Left forelimb (tissue), 1 donor: ENCODE data around the gene RPS6KA2.

Experiments
- DNase-seq: peaks from one replicate; pipeline ENCODE4 v3.0.0-alpha.2; 2018; ENCODE audit warnings: low spot score

RPS6KA2 gene

DNA sequence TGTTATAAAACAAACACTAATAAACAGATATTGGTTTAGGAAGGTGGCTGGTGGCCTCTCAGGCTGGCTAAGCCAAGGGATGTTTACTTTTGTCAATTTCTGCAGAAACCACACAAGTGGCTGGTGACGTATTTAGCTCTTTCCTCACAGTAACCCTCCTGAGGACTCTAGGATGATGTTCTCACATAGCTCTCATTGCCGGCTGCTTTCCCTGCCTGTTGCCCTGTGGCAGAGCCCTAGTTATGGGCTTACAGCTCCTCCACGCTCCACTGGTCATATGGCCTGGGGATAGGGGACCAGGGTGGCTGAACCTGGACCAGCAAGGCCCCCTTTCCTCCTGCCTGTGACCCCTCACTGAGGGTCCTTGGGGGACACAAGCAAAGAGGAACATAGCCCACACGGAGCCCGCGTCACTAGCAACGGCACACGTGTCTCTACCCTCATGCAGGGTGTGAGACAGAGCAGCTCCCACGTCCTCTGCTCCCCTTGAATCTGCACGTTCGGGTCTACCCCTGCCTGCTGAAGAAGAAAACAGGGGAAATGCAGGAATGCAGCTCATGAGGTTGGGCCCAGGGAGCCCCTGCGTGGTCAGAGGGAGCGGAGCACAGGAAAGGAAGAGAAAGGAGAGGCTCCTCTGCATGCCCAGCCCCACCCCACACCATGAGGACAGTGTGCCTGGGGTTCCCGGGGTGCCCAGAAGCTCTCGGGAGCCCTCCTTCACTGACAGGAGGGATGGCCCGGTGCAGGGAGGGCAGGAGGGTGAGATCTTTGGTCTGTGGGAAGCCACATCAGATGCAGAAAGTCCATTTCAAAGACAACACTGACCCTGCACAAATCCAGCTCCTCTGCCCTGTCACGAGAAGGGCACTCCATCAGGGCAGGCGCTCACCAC is 54.4 kb downstream of the RPS6KA2 start:
- DNase-seq, result no peak

DNA sequence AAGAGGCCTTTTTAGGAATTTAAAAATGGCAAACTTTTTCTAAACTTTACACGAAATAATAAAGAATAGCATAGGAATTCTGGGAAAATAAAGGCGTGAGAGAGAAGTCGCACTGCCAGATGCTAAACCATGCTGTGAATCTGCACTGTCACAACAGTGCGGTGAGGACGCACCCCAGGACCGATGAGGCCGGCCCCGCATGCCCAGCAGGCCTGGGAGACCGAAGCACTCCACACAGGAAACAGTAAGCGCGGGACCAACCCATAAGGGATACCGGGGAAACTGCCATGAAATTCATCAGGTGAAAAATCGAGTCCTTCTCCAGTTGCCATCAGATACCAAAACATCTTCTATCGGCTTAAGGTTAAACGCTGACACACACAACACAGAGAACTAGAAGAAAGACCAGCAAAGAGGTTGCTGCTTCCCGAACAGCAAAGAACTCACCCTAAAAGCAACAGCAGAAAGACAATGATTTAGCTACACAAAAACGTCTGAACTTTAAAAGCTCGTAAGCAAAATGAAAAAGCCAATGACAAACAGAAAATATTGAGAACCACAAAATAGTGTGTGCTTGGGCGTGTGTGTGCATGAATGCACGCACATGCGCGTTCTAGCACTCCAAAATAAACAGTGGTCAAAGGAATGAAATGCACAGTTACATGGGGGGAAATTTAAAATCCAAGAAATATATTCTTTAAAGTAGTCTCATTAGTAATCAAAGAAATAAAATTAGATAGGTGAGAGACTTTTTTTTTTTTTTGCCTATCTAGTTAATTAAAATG is 55.9 kb downstream of the RPS6KA2 start:
- DNase-seq, result no peak

DNA sequence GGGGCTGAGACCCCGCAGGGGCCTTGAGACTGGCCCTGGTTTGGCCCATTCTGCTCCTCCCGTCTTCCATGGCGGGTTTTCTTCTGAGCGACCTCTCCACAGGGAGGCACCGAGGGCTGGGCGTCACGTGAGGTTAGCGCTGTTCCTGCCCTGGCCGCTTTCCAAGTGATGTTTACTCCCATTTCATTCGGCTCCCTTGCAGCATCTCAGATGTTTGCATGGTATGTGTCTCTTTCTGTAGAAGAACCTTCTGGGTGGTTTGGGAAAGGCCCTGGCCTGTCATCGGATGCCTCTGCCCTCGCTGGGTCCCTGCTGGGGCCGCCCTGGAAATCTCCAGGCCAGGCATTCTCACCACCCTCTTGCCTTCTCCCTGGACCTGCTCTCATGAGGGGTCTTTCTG is 57.8 kb downstream of the RPS6KA2 start:
- DNase-seq, result no peak

DNA sequence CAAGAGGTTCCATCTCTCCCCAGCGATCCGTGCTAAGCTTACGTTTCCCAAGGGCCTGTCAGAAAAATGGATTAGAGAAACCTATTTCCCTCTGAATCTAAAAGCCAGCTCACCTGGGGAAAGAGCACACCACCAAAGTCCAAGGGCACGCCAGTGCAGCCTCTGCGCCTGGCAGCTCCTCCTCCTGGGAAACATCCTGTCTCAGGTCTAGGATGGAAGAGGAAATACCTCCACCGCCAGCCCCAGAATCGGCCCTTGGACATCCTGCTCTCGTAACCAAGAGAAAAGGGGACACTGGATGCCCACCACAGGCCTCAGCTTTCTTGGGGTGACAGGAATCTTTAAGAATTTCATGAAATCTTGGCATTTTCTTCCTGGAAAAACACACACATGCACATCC is 59.2 kb downstream of the RPS6KA2 start:
- DNase-seq, result peak; percentile 57

DNA sequence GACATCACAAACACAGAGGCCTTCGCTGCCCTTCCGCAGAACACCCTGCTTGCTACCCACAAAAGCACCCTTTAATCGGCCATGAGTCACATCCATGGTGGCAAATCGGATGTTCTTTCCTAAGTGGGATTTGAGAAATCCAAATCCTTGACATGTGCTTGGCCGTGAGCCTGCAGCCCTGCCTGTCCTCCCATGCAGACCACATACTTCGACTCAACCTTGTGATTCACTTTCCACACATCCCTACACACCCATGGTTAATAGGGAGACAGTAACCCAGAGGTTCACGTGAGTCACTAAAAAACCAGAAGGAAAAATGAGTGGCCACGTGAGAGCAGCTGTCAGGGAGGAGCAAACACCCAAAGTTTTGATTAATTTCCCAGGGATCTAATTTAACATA is 59.9 kb downstream of the RPS6KA2 start:
- peak; percentile 40 for DNase-seq

DNA sequence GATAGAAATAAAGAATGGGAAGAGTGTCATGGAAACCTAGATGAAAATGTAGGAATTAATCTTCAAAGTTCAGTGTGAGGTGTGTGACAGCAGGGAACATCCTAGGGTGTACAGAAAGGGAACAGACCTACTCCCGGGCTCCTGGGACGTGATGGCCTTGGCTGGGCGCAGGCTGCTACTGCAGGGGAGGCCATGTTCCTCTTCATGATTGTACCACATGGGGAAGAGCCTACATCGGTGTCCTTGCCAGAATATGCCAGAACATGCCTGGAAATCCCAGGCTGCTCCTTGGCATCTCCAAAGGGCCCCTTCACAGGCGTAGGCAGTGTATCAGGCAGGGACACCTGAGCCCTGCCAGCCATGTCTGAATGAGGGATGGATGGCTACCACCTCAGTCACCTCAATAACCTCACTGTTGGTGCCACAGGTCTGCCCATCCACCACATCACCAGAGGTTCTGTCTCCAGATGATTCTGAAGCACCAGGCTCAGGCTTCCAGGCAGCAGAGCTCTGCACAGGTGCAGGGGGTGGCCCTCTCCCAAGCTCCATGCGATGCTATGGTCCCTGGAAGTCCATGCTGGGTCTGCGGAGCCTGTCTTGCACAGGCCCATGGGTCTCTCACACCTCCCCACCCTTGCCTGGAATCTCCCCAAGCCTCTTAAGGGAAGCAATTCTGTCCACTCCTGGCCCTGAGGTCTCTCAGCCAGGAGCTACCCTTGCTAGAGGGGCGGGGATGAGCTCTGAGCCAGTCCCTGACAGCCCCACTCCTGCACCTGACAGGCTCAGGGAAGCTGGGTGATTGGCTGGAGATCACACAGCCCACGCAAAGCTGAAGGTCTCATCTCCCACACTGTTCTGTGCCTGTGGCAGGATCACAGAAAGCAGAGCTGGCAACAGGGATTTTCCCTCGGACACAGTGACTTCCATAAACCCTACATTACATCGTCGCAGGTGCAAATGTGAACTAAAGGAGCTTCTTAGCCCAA is 60.7 kb downstream of the RPS6KA2 start:
- DNase-seq, result no peak

DNA sequence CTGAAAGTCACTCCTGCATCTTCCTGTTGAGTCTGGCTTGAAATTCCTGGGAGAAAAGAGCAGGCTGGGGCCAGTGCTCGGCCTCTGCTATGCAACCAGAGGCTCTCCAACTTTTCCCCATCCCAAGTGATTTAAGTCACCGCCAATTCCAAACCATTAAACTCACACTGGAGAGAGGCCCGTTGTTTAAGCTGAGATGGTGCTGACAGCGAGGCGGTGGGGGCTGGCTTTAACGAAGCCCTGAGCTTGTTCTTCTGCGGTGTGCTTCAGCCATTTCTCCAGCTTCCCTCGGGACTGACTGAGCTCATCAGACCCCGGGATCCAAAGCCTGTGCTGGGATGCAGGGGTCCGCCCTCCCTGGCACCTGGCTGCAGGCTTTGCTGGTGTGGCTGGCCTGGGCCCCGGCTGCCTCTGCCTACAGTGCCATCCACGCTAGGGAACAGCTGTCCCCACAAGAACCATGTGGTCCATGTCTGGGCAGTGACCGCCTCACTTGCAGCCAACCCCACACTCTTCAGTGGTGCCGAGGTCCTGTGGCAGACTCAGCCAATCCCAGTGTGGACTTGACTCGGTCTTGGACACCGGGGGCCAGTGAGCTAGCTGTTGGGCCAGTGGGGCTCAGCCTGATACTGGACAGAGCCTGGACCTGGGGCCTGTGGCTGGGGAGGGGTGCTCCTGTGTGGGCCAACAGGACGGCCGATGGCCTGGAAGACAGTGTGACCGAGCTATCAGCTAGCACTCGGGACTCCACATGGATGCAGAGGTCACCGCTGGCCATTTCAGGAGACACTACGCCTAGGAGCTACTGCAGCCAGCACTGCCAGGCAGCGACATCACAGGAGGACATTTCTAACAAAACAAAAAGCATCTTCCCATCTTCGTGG is 61.7 kb downstream of the RPS6KA2 start:
- DNase-seq, result peak; percentile 52

DNA sequence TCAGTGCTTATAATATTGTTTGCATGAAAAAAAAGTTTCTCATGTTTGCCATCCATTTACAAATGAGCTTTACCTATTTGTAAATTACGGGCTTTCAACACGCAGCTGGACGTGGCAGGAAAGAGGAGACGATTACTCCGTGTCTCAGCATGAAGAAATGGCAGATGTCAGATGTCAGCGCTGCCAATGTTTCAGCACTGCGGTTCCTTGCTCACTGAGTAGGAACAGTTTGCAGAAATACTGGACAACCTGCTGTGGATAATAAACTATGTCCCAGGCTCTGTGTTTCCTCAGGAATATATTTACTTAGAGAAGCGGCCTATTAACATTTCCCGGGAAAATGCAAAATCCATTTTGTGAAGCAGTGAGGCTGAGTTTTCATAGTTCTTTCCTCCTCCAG is 63.2 kb downstream of the RPS6KA2 start:
- peak; percentile 30 for DNase-seq

DNA sequence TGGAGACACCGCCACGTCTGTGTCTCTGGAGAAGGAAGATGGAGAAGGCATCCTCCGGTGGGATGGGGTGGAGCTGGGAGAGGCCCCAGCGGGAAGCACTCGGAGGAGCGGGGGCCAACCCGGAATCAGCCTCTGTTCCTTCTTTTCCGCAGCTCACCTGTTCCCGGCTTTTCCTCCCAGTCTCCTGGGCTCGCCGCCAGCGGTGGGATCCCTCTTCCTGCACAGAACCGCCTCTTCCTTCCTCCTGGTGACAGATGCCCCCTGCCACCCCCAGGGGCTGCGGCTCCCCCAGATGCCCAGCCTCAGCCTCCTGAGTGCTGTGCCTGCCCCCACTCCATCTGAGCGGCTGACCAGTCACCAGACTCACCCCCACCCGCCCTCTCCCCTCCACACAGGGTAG is 63.9 kb downstream of the RPS6KA2 start:
- no peak for DNase-seq

DNA sequence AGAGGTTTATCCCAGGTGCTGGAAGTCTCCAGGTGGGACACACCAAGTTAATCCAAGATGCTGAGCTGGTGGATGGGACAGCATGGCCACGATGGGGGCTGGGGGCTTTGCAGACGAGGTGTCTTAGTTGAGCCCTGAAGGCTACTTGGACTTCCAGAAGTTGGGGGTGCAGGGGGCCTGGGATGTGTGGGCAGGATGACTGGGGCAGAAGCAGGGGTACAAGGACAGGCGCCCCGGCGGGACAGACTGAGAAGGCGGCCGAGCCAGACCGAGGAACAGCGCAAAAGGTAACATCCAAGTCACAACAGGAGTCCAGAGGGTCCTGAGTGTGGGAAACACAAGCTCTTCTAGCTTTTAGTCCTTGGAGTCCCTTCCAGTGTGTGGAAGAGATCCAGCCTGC is 64.3 kb downstream of the RPS6KA2 start:
- no peak for DNase-seq

DNA sequence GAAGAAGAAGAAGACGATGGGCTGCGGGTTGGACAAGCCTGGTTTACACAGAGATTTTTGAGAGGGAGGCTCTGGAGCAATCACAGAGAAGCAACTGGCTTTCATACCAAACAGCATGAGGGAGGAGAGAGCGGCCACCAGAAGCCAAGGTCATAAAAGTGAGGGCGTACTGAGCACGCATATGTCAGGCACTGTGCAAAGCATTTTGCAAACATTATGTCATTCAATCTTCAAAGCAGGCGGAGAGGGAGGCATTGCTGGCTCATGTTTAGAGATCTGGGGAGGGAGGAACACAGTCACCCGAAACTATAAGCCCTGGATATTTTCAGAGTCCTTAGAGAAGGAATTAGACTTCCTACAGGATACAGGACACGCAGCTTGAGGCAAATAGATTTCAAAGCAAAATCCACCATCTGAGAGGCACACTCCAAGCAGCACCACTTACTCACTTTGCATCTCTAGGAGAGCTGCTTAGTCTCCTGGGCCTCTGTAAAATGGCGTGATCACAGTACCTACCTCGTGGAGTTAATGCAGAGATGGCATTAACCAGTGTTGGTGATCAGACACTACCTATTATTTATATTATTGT is 65.2 kb downstream of the RPS6KA2 start:
- no peak for DNase-seq

DNA sequence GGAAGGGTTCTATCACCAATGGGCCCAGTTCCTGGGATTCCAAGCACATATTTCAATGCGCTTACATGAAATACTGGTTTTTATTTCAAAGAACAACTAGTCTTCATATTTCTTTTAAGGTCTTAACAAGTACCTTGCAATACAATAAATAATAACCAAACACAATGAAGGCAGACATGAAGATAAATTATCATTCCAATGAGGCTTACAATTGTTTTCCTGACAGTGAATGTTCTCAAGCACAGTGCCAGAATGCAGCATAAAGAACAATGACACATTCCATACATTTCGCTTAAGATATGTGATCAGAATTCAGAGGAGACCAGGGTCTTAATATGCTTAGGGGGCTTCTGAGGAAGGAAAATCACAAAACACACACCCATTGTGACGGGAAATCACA is 66.8 kb downstream of the RPS6KA2 start:
- DNase-seq, result no peak

DNA sequence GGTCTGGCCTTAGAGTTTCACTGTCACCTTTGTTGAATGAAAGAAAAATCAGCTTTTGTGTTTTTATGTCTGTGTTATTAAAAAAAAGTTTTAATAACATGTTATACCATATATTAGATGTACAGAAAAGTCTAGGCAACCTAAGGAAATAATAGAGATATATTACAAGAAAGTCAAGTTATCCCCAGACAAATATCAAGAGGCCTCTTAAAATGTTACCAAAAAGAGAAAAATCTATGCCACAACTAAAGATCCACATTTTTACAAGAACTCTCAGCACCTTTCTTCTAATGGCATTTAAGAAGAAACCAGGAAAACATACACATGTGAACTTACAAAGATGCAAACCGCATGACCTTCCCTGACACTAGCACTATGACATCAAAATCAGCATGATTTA is 67.4 kb downstream of the RPS6KA2 start:
- no peak for DNase-seq

DNA sequence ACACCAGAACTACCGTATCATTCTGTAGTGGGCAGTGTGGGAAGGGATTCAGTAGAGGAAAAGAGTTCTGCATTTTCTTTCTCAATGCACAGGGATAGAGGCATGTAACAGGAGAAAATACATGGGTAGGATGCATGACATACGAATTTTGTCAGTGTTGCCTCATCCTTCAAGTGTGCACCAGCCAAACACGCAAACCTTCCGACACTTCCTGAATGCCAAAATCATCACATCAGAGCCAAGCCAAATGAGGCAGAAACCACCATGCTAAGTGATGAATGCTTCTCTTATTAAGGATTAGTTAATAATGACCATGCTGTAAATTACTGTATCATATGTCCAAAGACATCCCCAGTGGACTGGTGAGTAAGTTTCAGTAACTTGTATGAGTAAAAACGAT is 67.8 kb downstream of the RPS6KA2 start:
- no peak for DNase-seq

DNA sequence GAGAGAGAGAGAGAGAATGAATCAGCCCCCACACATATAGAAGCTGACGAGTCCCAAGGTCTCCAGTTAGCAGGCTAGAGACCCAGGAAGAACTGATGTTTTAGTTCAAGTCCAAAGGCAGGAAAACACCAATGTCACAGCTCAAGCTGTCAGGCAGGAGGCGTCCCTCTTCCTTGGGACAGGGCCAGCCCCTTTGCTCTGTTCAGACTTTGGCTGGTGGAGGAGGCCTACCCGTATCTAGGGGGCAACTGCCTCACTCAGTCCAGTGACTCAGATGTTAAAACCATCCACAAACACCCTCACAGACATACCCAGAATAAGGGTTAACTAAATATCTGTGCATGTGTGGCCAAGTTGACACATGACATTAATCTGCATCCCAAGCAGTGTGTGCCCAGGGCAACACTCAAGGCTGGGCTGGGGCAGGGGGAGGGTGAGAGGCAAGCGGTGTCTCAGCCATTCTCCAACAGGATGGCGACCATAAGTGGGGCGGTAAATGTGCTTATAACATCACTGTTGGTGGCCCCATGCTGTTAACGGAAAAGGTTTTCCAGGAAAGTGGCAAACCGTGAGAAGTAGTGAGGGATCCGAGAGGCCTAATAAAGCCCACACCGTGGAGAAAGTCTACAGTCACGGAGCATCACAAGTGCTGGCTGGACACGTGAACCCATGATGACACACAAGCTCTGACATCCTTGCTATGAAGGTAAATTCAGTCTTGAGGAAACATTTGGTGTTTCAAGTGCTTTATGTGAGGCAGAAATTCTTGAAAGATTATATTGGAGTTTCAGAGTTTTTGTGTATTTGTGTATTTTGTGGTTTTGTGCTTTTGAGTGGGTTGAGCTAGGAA is 68.7 kb downstream of the RPS6KA2 start:
- no peak for DNase-seq

DNA sequence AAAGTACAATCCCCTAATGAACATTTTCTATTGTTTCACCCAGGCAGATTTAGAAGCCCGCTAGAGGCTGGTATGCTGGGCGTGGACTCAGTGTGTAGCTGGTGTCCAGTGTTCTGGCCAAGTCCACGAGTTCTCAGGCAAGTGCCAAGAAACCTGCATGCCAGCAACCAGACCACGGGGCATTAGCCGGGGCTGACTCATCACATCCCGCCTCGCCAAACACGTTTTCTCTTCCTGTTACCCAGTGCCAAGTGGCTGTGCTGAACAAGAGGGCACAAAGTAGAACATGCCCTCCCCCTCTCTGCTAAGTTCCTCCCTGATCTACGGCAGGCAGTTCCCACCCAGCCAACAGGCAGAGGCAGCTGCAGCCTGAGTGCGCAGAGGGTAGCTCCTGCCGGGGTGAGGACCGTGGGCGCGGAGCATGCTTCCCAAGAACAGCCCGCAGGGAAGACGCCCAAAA is 70.2 kb downstream of the RPS6KA2 start:
- peak; percentile 74 for DNase-seq

DNA sequence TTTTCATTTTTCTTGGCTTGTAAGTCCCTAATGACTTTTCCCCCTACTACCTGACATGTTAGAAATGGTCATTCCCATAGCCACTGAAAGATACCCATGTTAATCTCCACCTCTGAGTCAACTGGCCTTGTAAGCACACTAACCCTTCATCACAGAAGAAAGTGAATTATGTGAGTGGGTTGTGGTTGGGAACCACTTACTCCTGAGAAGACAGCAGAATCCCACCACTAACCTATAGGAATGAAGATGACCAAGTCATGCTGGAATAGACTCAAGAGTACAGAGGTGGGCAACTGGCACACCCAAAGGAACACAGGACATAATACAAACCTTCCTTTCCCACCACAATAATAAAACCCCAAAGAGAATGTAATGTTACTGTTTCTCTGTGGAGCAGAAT is 70.7 kb downstream of the RPS6KA2 start:
- DNase-seq, result no peak

DNA sequence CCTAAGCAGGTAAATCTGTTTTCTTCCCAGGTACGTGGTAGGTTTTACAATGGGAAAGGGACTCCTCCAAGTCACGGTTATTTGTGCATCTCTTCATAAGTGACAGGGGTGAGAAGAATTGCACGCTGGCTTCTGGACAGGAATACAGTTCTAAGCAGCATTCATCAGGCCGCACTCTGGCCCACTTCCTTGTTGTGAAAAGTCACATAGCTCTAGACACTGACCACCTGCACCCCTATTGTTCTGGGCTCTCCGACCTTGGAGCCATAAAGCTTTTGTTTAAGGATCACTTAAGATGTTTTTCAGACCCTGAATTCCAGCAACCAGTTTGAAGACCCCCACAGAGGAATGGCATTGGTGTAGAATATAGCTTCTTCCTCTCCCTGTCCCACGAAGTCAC is 72.0 kb downstream of the RPS6KA2 start:
- DNase-seq, result no peak

DNA sequence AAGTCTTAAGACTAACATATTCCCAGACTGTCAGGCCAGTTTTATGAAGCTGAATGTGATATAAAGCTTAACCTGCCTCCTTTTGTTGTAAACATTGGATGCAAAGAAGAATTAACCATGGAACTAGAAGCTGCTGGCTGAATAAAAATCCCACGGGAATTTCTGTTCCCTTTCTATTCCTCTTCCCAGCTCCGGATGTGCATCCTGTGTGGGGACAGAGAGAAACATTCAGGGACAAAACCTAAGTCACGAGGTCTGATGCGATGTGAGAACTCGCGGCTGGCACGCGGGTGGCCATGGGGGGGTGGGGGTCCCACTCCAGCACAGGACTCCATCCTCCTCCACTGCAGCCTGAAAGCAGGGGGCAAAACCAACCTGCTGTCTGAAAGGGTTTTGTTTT is 72.7 kb downstream of the RPS6KA2 start:
- DNase-seq, result no peak
